Stimulated activated CD8-positive, alpha-beta memory T cell treated with anti-CD3 and anti-CD28 coated beads, Interleukin-4, amount 100 ng/mL, for 48 hours (primary cell): Measurements from ENCODE around the gene PRDM11.
A peak's percentile ranks its signal among the peaks of the same experiment; 100 is the strongest.

Experiments used
- DNase-seq: peaks from one replicate; pipeline ENCODE4 v3.0.0-alpha.2; 2020

PRDM11 gene

GRCh38 chr11:45213316-45213665, 66.9 kb downstream of the PRDM11 start:
- DNase-seq: no peak

DNA sequence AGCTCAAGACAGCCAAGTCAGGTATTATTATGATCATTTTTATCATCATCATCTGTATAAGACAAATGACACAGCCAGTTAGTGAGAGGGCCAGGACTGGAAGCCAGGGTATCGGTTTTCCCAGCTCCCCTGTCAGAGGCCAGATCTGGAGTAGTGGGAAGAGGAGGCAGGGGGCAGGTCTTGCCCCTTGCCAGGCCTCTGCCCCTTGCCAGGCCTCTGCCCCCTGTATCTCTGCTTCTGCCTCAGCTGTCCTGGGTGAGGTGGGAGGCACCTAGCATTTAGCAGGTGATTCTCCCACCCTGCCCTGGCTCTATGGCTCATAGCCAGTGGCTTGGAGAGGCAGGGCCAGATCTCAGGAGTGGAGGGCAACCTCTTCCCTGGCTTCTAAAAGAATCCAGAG, 67.3 kb downstream of the PRDM11 start:
- no peak for DNase-seq

DNA sequence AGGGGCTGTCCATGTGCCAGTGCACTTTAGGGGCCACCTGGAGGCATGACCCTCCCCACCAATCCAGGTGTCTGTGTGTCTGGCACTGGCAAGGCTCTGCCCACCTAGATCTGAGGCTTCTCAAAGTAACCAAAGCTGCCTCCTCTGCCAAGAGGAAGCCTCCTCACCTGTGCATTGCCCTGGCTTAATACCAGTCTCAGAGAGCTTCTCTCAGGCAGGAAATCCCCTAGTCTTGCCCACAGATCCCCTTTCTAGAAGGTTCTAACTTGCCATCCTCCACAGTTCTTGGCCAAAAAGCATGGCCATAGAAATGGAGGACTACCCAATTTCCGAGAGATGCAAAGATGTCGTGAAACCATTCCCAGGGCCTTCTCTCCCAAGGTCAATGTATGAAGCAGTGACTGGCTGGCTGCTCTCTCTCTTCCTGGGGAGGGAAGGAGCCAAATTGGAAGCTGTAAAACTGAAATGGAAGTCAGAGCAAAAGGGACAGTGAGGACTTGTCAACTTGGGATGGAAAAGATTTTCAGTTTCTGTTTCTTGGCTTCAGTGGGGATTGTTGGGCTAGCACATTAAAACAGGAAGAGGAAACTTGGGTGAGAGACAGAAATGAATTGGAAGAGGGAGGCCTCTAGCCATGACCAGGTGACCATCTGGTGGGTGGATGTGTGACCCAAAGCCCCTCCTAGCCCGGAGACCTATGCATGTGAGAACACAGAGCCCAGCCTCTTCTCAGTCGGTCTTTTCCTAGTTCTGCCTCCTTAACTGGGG, 68.8 kb downstream of the PRDM11 start:
- no peak for DNase-seq

- no peak for DNase-seq
Measured at GRCh38 chr11:45216031-45216430, 69.6 kb downstream of the PRDM11 start.

DNA sequence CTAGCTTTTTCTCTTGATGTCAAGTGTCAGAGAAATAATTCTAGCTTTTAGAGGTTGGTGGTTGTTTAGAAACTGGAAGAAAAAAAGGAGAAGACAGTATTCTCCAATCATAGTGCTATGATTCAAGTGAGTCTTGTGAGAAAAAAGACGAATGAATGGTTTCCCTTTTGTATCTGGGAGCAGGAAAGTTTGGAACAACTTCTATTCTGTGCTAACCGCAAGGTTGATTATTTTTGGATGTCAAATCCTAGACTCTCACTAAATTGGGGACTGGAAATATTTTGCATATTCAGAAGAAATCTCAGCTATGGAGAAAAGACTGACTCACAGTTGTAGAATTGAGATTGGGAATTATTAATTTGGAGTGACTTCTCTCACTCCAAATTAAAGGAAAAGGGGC, 70.5 kb downstream of the PRDM11 start:
- no peak for DNase-seq

DNA sequence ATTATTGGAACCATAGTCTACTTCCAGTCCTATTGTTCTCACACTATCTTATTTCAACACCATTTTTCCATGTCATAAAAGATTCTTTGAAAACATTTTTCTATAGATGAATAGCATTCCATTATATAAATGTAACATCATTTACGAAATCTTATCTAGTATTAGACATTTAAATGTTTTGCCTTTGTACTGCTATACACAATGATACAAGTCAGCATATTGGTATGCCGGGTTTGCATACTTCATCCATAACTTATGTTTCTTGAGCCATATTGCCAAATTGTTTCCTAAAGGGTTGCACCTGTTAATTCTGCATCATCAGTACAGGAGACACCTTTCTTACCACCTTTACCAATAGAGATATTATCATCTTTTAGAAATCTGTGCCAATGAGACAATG, 71.6 kb downstream of the PRDM11 start:
- no peak for DNase-seq

DNA sequence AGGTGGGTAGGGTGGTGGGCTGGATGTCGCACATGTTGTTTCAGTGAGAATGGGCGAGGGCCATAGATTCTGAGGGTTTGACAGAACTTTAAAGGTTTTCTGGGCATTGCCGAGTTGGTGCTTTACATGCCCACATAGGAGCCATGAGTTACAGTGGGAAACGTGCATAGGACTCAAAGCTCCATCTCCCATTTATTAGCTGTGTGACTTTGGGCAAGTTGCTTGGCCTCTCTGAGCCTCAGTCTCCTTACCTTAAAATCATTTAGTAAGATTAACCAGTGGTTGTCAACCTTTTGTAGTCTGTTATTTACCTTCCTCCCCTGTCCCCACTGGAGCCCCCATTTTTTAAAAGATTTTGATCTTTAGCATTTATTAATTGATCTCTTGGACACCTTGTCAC, 72.3 kb downstream of the PRDM11 start:
- DNase-seq: no peak

DNA sequence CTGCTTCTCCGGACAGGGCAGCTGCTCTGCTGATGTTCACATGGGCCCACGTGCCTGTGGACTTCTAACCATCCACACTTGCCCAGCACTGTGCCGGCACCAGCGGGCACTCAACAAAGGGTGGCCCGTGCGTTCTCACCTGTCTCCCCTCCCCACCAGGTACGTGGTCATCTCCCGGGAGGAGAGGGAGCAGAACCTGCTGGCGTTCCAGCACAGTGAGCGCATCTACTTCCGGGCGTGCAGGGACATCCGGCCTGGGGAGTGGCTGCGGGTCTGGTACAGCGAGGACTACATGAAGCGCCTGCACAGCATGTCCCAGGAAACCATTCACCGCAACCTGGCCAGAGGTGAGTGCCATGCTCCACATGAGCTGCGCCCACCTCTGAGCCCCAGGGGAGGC, 73.0 kb downstream of the PRDM11 start:
- no peak for DNase-seq

GRCh38 chr11:45223496-45223895, 77.1 kb downstream of the PRDM11 start:
- DNase-seq: no peak

DNA sequence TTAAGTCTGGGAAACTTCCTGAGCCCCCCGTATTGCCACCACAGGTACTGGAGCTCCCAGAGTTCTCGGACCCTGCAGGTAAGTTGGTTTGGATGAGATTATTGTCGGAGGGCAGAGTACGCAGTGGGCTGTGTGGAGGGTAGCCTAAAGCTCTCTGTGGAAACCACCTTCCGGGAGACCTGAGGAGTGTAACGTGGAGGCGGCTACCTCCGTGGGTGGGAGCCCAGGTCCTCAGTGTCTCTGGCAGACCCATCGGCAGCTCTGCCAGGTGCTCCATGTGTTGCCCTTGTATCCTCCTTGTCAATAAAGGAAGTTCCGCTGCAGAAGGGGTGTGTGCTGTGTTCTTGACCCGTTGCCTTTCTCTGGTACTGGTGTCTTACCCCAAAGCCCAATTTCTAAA, 78.3 kb downstream of the PRDM11 start:
- no peak for DNase-seq

DNA sequence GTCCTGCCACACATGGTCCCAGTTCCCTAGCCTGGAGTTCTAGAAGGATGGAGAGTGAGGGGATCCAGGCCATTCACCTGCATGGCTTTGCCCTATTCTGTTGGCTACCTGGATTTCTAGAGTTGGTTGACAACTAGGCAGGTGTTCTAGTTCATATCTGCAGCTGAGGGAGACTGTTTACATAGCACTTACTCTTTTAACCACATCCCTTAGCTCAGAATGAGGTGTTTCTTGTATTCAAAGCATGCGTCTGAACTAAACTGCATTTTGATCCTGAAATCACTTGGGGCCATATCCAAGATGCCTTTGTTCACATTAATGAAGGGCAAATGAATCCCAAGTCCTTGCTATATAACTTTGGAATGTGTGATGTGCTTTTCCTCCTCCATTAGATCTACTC, 78.8 kb downstream of the PRDM11 start:
- DNase-seq: no peak

DNA sequence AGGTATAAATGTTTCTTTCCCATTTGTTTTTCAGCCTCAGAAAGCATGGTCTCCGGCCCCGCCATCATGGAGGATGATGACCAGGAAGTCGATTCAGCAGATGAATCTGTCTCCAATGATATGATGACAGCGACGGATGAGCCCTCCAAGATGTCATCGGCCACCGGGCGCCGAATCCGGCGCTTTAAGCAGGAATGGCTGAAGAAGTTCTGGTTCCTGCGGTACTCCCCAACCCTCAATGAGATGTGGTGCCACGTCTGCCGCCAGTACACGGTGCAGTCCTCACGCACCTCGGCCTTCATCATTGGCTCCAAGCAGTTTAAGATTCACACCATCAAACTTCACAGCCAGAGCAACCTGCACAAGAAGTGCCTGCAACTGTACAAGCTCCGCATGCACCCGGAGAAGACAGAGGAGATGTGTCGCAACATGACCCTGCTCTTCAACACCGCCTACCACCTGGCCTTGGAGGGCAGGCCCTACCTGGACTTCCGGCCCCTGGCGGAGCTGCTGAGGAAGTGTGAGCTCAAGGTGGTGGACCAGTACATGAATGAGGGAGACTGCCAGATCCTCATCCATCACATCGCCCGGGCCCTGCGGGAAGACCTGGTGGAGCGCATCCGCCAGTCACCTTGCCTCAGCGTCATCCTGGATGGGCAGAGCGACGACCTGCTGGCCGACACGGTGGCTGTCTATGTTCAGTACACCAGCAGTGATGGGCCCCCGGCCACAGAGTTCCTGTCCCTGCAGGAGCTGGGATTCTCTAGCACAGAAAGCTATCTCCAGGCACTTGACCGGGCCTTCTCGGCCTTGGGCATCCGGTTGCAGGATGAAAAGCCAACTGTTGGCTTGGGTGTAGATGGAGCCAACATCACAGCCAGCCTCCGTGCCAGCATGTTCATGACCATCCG, 79.8 kb downstream of the PRDM11 start:
- no peak for DNase-seq

- DNase-seq: no peak
Measured at GRCh38 chr11:45226901-45227300, 80.5 kb downstream of the PRDM11 start.

- no peak for DNase-seq
Measured at GRCh38 chr11:45227836-45228235, 81.4 kb downstream of the PRDM11 start.

- no peak for DNase-seq
Measured at GRCh38 chr11:45229401-45230020, 83.1 kb downstream of the PRDM11 start.

DNA sequence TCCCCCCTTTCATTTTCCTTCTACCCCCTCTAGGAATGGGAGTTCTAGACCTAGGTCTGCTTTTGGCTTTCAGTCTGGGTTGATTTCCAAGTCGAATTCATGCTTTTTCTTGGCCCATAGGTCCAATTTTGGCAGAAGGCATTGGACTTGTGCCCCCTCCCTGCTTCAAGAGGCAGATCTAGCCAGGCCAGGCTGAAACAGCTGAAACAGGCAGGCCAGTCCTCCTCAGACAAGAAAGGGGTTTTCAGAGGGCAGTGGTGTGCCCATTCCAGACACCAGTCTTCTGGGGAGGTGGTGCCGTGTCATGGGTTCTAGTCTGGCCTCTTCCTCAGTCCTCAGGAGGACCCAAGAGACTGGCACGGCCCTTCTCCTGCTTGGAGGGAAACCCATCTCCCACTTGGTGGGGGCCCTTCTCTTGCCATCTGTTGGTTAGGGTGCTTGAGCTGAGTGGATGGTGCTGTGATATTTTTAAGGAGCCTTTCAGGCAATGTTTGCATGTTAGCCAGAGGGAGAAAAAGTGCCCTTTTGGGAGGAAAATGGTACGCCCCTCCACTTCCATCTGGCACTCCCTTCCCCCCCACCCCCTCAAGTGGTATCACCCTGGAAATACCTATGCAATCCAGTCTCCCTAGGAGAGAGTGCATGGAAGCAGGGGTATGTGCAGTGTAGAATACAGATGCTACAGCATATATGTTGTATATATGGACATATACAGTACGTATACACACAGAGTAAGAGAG, 86.1 kb downstream of the PRDM11 start:
- DNase-seq: no peak

DNA sequence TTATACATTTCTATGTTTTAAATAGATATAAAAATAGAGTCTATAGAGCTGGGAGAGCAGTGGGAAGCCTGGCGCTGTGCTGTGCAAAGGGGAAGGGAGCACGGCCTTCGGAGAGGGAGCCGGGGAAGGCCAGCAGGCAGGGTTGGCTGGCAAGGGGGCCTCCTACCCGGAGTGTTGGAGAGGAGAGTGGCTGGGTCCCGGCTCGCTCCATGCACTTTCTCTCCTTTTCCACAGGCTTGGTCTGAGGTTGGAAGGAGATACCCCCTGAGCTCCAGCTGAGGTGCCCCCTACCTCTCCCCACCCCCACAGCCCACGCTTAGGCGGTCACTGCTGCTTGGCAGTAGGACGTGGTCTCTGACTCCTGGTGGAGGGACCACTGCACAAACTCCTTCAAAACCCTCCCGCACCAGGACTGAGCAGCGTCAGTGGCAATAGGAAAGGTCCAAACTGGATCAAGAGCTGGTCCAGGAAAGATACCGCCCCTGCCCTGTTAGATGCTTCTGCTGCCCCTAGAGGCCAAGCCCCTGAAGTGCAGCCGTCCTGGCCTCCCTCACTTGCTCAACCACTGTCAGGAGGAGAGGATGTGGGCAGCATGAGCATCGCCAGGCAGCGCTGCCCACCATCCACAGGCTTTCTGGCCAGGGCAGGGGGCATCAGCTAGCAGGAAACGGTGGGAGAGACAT, 86.8 kb downstream of the PRDM11 start:
- peak; percentile 83 for DNase-seq

DNA sequence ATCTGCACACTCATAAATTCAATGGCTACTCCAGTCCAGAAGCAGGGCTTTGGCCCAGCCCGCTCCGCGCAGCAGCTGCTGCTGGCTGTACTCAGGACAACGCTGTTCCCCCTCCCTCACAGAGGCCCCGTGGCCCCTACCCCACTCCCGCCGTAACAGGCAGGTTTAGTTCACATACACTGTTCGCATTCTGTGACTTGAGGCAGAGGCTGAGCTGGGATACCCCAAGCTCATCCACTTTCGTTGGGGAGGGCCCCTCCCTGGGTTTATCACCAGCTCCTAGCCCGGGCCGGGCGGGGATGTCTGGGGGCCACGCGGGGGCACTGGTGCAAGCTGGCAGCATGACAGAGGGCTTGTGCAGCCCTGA, 87.3 kb downstream of the PRDM11 start:
- no peak for DNase-seq

DNA sequence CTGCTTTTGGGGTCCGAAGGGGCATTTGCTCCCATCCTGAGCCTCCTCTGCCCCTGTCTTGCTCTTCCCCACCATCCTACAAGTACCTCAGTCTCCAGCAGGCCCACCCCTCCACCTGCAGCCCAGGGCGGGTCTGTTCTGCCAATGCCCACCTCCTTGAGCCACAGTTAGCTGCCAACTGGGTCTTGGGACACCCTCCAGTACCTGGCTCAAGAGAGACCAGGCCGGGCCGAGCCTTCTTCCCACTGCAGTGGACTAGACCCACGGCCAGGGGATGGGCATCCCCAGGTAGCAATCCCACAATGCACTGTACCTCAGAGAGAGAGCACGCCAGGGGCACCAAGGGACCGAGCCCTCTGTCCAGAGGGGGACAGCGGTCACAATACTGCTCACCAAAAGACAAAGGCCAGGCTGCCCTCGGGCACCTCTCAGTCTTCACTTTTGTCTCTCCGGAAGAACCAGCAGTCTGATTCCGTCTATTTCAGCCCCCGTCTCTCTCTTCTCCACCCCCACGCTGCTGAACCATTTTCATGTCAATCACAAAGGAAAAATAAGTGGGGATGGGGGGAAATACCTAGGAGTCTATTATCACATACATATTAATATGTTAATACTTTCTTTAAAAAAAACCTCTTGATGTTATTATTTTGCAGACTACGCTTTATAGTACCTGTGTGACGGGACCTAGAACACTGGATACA, 88.0 kb downstream of the PRDM11 start:
- no peak for DNase-seq

DNA sequence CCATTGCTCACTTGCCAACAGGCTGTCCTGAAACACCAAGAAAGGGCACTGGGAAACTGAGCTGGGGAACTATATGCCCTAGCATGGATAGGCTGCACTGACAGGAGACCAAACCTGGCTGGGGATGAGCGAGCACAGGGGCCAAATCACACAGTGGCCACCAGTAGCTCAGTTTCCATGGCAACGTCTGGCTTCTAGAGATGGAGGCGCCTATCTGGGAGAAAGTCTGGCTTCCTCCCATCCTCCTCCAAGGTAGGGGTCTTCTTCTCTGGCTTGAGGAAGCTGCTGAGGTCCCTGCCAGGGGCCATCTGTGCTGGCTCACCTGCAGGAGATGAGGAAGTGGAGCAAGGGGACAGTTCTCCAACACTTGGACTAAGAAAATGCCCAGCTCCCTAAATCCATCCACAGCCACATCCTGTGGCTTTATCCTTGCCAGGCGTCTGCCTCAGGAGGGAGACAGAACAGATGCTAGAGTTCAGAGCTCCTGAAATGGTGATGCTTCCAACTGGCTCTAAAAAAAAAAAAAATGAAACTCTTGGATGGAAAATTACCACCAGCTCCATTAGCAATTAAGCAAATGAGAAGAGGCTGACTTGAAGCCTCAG, 91.4 kb downstream of the PRDM11 start:
- no peak for DNase-seq

- no peak for DNase-seq
Measured at GRCh38 chr11:45238724-45239123, 92.3 kb downstream of the PRDM11 start.

GRCh38 chr11:45239733-45240132, 93.3 kb downstream of the PRDM11 start:
- no peak for DNase-seq
